ENCODE results near the gene NEDD8.

DNA sequence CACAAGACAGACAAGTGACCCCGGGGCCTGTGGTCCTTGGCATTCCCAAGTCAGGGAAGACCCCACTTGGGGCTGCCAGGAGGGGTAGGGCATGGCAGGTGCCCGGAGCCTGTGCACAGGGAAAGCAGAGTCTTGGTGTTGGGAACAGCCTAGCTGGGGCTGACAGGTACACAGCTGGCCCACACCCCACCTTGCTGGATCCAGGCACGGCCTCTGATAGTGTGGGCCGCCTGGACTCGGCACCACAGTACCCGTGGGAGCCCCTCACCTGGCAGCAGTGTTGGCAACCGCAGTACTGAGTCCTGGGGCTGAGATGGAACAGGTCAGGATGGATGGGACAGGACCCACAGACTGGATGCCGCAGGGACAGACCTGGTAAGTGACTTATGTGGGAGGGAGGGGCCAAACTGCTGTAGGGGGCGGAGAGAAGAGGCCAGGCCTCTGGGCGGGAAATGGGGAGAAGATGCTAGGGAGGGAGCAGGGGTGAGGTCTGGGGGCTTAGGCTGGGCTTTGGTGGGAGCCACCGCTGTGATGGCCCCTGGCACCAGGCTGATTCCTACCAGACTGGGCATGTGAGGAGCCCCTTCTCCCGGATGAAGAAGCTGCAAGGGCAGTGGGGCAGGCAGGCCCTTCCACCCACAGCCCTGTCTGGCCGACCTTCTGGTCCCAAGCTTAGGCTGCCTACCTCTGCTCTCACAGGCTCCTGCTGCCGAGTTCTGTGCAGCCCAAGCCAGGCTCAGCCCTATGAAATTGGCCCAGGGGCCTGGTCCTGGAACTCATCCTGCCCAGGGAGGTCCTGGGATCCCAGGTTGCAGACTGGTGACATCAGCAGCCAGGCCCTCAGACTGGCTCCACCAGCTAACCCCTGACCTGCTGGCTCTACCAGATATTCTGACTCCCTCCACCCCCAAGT, 30.9 kb upstream of the NEDD8 start, which contains the start of gene TGM1:
- TF ChIP-seq POLR2A (IDR thresholded peaks at IDR 0.05) = no peak
- TF ChIP-seq, protein P1, sequence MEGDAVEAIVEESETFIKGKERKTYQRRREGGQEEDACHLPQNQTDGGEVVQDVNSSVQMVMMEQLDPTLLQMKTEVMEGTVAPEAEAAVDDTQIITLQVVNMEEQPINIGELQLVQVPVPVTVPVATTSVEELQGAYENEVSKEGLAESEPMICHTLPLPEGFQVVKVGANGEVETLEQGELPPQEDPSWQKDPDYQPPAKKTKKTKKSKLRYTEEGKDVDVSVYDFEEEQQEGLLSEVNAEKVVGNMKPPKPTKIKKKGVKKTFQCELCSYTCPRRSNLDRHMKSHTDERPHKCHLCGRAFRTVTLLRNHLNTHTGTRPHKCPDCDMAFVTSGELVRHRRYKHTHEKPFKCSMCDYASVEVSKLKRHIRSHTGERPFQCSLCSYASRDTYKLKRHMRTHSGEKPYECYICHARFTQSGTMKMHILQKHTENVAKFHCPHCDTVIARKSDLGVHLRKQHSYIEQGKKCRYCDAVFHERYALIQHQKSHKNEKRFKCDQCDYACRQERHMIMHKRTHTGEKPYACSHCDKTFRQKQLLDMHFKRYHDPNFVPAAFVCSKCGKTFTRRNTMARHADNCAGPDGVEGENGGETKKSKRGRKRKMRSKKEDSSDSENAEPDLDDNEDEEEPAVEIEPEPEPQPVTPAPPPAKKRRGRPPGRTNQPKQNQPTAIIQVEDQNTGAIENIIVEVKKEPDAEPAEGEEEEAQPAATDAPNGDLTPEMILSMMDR (IDR thresholded peaks at IDR 0.05) = no peak
